BLaER1 treated with 17β-estradiol and CSF1 and Interleukin-3, amounts not matched to agents 10 nM and 100 nM (cell line): ENCODE results near the gene KRT73.
A peak's percentile ranks its signal among the peaks of the same experiment; 100 is the strongest.

Experiments
- H3K27ac ChIP-seq, 11 experiments: shearing (Covaris generic); formaldehyde crosslinking; 2 replicates each; pipeline ENCODE4 v1.8.1; 2022
- H3K27me3 ChIP-seq, 11 experiments: shearing (Covaris generic); formaldehyde crosslinking; 2 replicates each; pipeline ENCODE4 v1.8.1; 2022
- H3K36me3 ChIP-seq, 11 experiments: shearing (Covaris generic); formaldehyde crosslinking; 2 replicates each; pipeline ENCODE4 v1.8.1; 2022
- H3K4me1 ChIP-seq, 10 experiments: shearing (Covaris generic); formaldehyde crosslinking; 2 replicates each; pipeline ENCODE4 v1.8.1; 2022
- H3K4me2 ChIP-seq, 11 experiments: shearing (Covaris generic); formaldehyde crosslinking; 2 replicates each; pipeline ENCODE4 v1.8.1; 2022
- H3K4me3 ChIP-seq, 10 experiments: shearing (Covaris generic); formaldehyde crosslinking; 2 replicates each; pipeline ENCODE4 v1.8.1; 2022
- H3K9ac ChIP-seq, 11 experiments: shearing (Covaris generic); formaldehyde crosslinking; 2 replicates each; pipeline ENCODE4 v1.8.1; 2022
- H3K9me3 ChIP-seq, 11 experiments: shearing (Covaris generic); formaldehyde crosslinking; replicated peaks in 1 of 11; 2 replicates each; pipeline ENCODE4 v1.8.1; 2022
- H4K20me1 ChIP-seq, 11 experiments: shearing (Covaris generic); formaldehyde crosslinking; 2 replicates each; pipeline ENCODE4 v1.8.1; 2022
- Cebpa-rat ChIP-seq, 11 experiments: shearing (Covaris generic); IDR thresholded peaks; 2 replicates each; pipeline ENCODE4 v1.8.1; 2022

KRT73 gene

DNA sequence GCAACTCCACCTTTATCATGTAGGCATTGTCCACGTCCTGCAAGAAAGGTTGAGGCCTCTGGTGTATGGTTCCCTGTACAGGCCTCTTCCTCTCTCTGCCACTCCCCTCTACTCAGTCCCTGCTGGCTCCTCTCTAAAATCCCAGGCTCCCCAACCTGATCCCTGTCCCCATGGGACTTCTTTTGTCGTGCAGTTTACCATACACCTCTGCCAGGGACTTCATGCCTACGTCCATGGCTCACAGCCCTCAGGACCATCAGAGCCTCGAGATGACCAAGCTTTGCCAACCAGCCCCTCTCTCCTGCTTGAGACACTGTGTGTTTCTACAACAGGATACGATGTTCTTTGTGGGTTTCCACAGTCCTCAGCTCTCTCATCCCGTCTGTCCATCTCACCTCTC is 30.7 kb upstream of the KRT73 start:
- no peaks in the 10 kb centered on the region for H3K27me3 ChIP-seq
- no peak overlapping the region for H3K27ac ChIP-seq
- no peak for TF ChIP-seq Cebpa-rat (IDR thresholded peaks at IDR 0.05)
- peaks cover 0 to 11% (median 6%) of the 10 kb centered on the region in 10 experiments; a peak in 10 of 20 replicates for H3K4me1 ChIP-seq
- H3K9me3 ChIP-seq: 0 out of 22 replicates have a peak, but pooled peaks cover 0 to 5% (median 0%) of the 10 kb centered on the region in 11 experiments
- H3K4me3 ChIP-seq: no peak overlapping the region
- no peaks in the 10 kb centered on the region for H3K36me3 ChIP-seq
- no peaks in the 10 kb centered on the region; a peak in 1 of 22 replicates for H4K20me1 ChIP-seq
- H3K4me2 ChIP-seq: no peak overlapping the region
- H3K9ac ChIP-seq: no peak overlapping the region

DNA sequence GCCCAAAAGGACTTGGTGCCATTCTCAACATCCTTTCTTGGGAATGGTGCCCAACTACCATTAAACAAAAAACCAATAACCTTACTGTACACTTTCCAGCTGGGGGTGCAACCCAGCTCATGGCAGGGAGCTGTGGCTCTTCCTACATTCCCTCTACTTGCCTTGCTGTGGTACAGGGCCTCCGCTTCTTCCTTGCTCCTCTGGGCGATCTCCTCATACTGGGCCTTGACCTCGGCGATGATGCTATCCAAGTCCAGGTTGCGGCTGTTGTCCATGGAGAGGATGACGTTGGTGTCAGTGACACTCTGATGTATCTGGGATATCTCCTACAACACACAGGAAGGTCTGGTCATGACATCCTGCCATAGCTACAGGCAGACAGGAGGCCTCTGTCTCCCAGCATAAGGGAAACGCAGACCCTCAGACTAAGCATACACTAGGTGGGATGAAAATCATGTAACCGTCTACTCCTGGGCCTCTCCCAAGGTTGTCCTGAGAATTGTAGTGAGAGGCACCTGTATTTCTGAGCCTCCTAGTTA is 29.7 kb upstream of the KRT73 start:
- Histone ChIP-seq H3K4me1 (peaks cover 0 to 11% (median 6%) of the 10 kb centered on the region in 10 experiments; a peak in 10 of 20 replicates), H3K4me2 (no peak overlapping the region), H4K20me1 (no peaks in the 10 kb centered on the region; a peak in 1 of 22 replicates), H3K27ac (no peak overlapping the region), H3K27me3 (no peaks in the 10 kb centered on the region), H3K4me3 (no peak overlapping the region), H3K9ac (no peak overlapping the region), H3K36me3 (no peaks in the 10 kb centered on the region), H3K9me3 (0 out of 22 replicates have a peak, but pooled peaks cover 0 to 5% (median 0%) of the 10 kb centered on the region in 11 experiments)
- no peak for TF ChIP-seq Cebpa-rat (IDR thresholded peaks at IDR 0.05)

DNA sequence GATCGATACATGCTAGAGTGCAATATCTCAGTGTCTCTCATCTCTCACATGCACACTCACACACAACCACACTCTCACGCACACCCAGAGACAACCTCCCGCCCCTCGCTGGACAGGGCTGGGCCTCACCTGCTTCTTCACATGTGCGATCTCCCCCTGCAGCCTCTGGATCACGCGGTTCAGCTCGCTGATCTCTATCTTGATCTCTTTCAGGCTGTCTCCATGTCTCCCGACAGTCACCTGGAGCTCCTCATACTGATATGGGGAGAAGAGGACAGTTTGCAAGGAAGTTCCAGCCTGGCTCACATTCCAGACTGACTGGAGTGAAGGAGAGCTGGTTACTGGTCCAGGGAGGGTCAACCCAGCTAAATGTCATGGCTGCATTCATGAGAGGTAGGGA is 29.2 kb upstream of the KRT73 start:
- no peaks in the 10 kb centered on the region; a peak in 1 of 22 replicates for H4K20me1 ChIP-seq
- H3K36me3 ChIP-seq: no peaks in the 10 kb centered on the region
- H3K4me1 ChIP-seq: peaks cover 0 to 11% (median 6%) of the 10 kb centered on the region in 10 experiments; a peak in 10 of 20 replicates
- 0 out of 22 replicates have a peak, but pooled peaks cover 0 to 5% (median 0%) of the 10 kb centered on the region in 11 experiments for H3K9me3 ChIP-seq
- no peak overlapping the region for H3K4me3 ChIP-seq
- H3K27me3 ChIP-seq: no peaks in the 10 kb centered on the region
- H3K27ac ChIP-seq: no peak overlapping the region
- no peak overlapping the region for H3K9ac ChIP-seq
- TF ChIP-seq Cebpa-rat (IDR thresholded peaks at IDR 0.05): no peak
- H3K4me2 ChIP-seq: no peak overlapping the region

DNA sequence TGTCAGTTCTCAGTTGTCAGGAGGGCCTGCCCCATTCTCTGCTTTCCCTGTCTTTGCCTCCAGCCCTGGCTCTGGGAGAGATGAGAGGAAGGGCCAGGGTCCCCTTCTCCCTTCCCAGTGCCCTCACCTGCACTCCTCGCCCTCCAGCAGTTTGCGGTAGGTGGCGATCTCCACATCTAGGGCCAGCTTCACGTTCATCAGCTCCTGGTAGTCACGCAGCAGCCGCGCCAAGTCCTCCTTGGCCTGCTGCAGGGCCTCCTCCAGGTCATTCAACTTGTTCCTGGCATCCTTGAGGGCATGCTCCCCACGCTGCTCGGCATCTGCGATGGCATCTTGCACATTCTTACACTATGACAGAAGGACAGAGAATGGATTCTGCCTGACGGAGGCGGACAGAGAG is 28.3 kb upstream of the KRT73 start:
- TF ChIP-seq Cebpa-rat (IDR thresholded peaks at IDR 0.05): no peak
- no peaks in the 10 kb centered on the region; a peak in 1 of 22 replicates for H4K20me1 ChIP-seq
- 0 out of 22 replicates have a peak, but pooled peaks cover 0 to 2% (median 0%) of the 10 kb centered on the region in 11 experiments for H3K9me3 ChIP-seq
- no peak overlapping the region for H3K9ac ChIP-seq
- H3K27ac ChIP-seq: no peak overlapping the region
- no peak overlapping the region for H3K4me2 ChIP-seq
- no peaks in the 10 kb centered on the region for H3K36me3 ChIP-seq
- no peak overlapping the region for H3K4me3 ChIP-seq
- peaks cover 0 to 15% (median 6%) of the 10 kb centered on the region in 10 experiments; a peak in 10 of 20 replicates for H3K4me1 ChIP-seq
- H3K27me3 ChIP-seq: no peaks in the 10 kb centered on the region

DNA sequence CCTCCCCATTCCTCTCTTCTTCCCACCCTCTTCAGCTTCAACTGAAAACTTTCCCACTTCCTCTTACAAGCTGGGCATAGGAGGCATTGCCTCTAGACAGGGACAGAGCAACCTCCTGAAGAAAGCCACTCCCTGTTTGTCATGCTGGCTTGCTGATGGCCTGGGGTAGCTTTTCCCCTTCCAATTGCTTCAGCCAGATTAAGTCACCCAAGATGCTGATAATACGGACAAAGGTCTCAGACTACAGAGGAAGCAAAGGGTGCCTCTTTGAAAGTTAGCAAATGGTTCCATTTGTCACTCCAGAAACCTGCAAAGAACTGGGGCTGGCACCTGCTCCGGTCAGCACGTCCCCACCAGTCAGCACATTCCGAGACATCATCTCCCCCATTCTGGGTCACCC is 27.6 kb upstream of the KRT73 start:
- Histone ChIP-seq H3K27me3 (no peaks in the 10 kb centered on the region), H3K9ac (no peak overlapping the region), H4K20me1 (no peaks in the 10 kb centered on the region; a peak in 1 of 22 replicates), H3K27ac (no peak overlapping the region), H3K4me2 (peak overlapping the region in 3 of 11 experiments; percentile 1 to 12 (median 5); a peak in 1 of 22 replicates), H3K9me3 (no peaks in the 10 kb centered on the region), H3K4me3 (no peak overlapping the region), H3K36me3 (no peaks in the 10 kb centered on the region), H3K4me1 (peaks cover 0 to 15% (median 6%) of the 10 kb centered on the region in 10 experiments; a peak in 10 of 20 replicates)
- no peak for TF ChIP-seq Cebpa-rat (IDR thresholded peaks at IDR 0.05)

DNA sequence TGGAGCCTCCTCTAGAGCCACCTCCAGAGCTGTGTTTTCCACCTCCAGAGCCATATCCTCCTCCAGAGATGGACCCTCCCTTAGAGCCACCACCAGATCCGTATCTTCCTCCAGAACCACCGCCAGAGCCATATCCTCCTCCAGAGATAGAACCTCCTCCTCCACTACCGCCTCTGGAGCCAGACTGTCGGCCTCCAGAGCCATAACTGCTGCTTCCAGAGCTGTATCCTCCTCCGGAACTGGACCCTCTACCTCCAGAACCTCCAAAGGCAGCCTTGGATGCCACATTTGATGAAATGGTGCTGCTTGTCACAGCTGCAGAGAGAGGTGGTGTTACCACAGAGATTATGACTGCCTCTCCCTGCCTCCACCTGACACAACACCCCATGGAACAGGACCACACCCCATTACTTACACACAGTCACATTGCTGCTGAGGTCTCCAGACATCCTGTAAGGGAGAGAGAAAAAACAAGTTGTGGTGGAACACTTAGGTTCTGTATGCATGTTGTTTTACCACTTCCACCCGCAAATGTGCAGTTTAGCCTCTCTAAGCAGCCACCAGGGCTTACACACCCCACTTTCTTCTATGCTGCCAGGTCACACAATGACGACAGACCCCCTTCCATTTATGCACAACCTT is 26.9 kb upstream of the KRT73 start:
- Histone ChIP-seq H3K27me3 (no peaks in the 10 kb centered on the region), H3K36me3 (no peaks in the 10 kb centered on the region), H3K9me3 (no peaks in the 10 kb centered on the region), H3K4me2 (peak overlapping the region in 5 of 11 experiments; percentile 1 to 37 (median 12); a peak in 4 of 22 replicates), H3K4me3 (no peak overlapping the region), H4K20me1 (no peaks in the 10 kb centered on the region), H3K9ac (no peak overlapping the region), H3K4me1 (peaks cover 0 to 15% (median 6%) of the 10 kb centered on the region in 10 experiments; a peak in 10 of 20 replicates), H3K27ac (no peak overlapping the region)
- TF ChIP-seq Cebpa-rat (IDR thresholded peaks at IDR 0.05): no peak

DNA sequence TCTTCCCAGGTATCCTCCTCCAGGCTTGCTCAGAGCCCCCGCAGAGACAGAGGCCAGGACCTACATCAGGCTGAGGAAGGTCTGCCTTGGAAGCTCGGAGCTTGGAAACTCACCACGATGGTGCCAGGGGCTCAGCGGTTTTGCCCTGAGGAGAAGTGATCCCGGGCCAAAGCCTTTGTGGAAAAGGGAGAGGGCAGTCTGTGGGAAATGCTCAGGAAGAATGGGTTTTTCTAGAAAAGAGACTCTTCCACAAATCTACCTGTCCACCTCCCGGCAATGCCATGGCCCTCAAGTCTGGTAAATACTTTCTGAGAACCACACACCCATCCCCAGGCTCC is 25.7 kb upstream of the KRT73 start:
- H3K4me1 ChIP-seq: peaks cover 0 to 15% (median 6%) of the 10 kb centered on the region in 10 experiments; a peak in 10 of 20 replicates
- no peak for TF ChIP-seq Cebpa-rat (IDR thresholded peaks at IDR 0.05)
- no peak overlapping the region for H3K27ac ChIP-seq
- no peak overlapping the region for H3K4me3 ChIP-seq
- H3K36me3 ChIP-seq: no peaks in the 10 kb centered on the region
- no peaks in the 10 kb centered on the region for H3K9me3 ChIP-seq
- H3K27me3 ChIP-seq: no peaks in the 10 kb centered on the region
- H3K9ac ChIP-seq: no peak overlapping the region
- no peaks in the 10 kb centered on the region for H4K20me1 ChIP-seq
- H3K4me2 ChIP-seq: no peak overlapping the region

DNA sequence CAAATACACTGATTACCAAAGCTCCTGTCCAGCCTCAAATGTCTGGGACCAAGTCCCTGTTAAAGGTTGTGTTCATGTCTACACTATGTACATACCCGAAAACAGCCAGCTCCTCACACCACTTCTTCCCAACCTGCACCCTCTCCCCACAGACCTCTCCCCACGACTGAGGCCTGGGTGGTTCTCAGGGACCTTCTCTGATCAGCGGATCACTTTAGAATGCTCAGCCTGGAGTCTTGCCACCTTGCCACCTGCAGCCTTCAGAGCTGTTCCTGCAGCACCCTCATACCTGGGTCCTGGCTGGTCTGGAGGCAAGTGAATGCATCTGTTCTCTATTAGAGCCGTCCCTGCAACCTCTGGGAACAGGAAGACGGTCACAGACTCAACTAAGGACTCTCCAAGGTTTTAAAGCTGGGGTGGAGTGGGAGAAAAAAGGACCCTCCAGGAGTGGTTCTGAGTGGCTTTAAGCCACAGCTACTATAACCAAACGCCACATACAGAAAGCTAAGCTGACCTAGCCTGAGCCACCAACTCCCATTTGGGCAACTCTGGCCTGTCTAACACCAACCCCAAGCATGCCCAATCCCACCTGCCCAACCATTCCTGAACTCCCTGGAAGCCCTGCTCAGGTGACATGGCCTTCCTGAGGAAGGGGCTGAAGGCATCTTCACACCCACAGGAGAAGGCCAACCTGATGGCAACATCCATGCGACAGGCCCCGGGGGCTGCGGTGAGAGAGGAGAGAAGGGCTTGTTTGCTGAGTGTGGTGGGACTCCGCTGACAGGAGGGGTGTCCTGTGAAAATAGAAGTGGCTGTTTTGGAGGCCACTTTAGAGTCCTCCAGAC is 25.1 kb upstream of the KRT73 start:
- Histone ChIP-seq H3K4me3 (no peak overlapping the region), H3K27me3 (no peaks in the 10 kb centered on the region), H4K20me1 (no peaks in the 10 kb centered on the region), H3K36me3 (no peaks in the 10 kb centered on the region), H3K4me2 (no peak overlapping the region), H3K9me3 (no peaks in the 10 kb centered on the region), H3K27ac (no peak overlapping the region), H3K9ac (no peak overlapping the region), H3K4me1 (peaks cover 0 to 15% (median 6%) of the 10 kb centered on the region in 10 experiments; a peak in 10 of 20 replicates)
- no peak for TF ChIP-seq Cebpa-rat (IDR thresholded peaks at IDR 0.05)

DNA sequence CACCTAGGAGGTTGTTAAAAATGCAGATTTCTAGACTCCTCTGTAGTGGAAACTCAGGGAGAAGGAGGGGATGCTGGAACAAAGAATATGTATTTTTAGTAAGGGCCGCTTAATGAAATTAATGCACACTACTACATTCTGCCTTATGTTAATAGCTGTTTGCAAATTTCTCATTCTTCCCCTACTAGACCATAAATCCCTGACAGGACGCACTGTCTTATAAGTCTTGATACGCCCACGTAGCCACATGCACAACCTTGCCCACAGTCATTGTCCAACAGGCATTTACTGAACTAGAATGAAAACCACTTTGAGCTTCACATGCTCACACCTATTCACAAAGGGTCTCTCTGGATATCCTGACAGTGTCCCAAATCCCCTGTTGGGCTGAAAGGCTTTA is 23.1 kb upstream of the KRT73 start:
- Histone ChIP-seq H3K9ac (no peak overlapping the region), H3K4me1 (peaks cover 0 to 15% (median 6%) of the 10 kb centered on the region in 10 experiments; a peak in 10 of 20 replicates), H3K27me3 (no peaks in the 10 kb centered on the region), H3K9me3 (no peaks in the 10 kb centered on the region), H3K4me3 (no peak overlapping the region), H3K4me2 (peak overlapping the region in 1 of 11 experiments; percentile 1; a peak in 1 of 22 replicates), H3K36me3 (no peaks in the 10 kb centered on the region), H3K27ac (no peak overlapping the region), H4K20me1 (no peaks in the 10 kb centered on the region)
- no peak for TF ChIP-seq Cebpa-rat (IDR thresholded peaks at IDR 0.05)
